Pulmonary artery endothelial cell (primary cell): ENCODE measurements around the gene ACR. TPM values are rescaled to one million over a fixed set of nuclear protein-coding genes. Genes with fewer than 3 reads are reported as not detected.
"Not testable (repeated sequence)": the region's sequence is repeated elsewhere in the genome, so short reads cannot be mapped to it uniquely, and the experiment has no call there.

Source experiments
- DNase-seq: peaks from one replicate; pipeline ENCODE4 v3.0.0-alpha.2; 2011; ENCODE audit warnings: low read depth, low spot score
- total RNA-seq: library from RNA; depleted of rRNA; stranded (reverse); fragments of >200 nt; gene quantifications from 2 replicates; pipeline ENCODE4 v1.2.3, GENCODE V29; 2014

ACR gene
- total RNA-seq, 1 donor from 2014 or later, result 0.13 TPM

DNA sequence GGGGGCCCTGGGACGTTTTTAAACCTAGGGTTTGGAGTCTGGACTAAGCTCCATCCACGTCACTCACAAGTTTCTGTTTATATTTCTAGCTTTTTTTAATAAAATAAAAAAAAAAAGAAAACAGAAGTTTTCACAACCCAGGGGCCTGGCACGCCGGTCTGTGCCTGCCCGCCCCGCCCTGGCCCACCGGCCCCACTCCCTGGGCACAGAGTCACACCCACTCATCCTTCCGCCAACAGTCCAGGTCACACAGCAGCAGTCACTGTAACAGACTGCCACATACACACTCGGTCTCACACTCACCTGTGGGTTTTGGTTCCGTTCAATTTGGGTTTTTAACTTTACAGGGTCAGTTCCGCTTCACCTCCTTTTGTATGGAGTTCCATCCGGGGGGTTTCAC is 5.3 kb upstream of the ACR start:
- no peak for DNase-seq

DNA sequence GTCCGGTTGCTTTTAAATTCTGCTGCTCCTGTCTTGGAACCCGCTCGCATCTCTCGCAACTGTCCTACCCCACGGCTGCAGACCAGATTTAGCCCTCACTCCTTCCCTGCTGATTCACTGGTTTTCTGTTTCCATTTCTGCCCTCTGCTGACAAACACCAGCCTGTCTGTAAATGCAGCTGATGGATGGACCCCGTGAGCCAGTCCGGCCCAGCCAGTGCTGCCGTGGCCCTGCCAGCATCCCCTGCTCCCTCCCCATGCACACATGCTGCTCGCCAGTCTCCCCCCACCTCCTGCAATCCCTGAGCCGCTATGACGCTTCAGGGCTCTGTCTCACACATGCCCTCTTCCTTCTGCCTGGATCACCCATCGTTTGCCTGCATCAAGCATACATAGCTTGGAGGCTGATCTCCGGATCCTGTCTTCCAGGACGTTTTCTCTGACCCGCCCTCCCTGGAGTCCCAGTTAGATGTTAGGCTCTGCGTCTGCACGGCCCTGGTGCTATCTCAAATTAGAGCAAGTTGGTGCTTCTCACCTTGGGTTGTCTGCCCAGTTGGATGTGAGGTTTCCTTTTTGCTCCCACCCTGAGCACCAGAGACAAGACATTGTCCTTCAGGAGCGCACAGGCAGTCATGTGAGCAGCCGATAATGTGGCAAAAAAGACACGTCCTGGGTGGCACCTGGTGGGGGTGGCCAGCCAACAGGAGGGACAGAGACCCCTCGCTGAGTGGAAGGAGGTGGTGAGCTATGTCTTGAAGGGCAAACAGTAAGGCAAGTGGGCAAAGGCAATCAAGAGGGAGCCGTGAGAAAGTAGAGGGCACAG is 4.3 kb upstream of the ACR start:
- no peak for DNase-seq

DNA sequence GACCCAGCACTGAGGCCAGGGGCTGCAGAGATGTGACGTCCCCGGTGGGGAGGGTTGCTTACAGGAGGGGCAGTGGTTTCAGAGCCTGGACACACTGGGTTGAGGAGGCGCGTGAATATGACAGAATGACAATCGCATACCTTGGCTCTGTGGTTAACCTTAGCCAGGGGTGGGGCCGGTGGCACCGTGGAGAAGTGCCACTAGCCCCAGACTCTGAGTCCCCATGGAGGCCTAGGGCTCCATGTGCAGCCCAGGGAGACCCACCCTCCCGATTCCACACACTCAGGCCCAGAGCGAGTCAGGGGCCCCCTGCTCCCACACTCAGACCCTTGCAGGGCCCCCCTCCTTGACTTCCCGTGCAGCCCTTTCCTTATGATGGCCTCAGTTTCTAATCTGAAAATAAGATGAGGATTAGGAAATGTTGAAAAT is 3.6 kb upstream of the ACR start:
- DNase-seq, result no peak

DNA sequence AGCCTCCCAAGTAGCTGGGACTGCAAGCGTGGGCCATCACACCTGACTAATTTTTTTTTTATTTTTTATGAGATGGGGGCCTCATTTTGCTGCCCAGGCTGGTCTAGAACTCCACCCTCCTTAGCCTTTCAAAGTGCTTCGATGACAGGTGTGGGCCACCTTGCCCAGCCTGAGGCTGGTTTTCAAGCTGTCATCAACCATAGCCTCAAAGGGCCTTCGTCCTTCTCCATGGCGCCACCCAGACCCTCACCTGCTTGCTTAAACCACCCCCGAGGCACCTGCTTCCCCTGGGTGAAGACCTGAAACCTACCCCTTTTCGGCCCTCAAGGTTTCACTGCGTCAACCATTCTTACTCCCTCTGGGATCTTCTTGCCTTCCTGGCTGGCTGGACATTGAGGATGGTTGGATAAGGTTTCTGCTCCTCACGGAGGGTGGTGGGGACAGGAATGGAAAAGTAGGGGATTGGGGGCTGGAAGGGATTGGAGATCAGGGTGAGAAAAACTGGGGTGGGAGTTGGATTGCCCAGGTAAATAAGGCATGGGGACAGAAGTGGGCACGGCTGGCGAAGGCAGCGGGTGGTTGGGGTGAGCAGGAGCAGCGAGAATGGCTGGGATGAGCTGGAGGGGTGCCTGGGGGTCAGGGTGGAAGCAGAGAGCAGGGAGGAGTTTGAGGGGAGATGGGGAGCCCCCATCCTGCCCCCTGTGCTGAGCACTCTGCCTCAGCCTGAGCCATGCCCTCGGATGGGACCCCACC is 2.8 kb upstream of the ACR start:
- no peak for DNase-seq

DNA sequence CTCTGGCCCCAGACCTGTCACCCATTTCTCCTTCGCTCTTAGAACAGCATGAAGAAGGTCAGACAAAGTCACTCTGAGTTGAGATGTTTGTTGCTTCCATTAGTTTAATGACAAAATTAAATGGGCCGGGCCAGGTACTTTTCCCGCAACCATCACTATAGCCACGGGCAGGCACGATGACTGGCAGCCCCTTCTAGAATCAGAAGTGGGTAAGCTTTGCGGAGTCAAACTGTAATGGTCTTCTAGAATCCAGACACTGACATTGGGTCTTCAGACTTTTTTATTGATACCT is 2.3 kb upstream of the ACR start:
- DNase-seq, result no peak

DNA sequence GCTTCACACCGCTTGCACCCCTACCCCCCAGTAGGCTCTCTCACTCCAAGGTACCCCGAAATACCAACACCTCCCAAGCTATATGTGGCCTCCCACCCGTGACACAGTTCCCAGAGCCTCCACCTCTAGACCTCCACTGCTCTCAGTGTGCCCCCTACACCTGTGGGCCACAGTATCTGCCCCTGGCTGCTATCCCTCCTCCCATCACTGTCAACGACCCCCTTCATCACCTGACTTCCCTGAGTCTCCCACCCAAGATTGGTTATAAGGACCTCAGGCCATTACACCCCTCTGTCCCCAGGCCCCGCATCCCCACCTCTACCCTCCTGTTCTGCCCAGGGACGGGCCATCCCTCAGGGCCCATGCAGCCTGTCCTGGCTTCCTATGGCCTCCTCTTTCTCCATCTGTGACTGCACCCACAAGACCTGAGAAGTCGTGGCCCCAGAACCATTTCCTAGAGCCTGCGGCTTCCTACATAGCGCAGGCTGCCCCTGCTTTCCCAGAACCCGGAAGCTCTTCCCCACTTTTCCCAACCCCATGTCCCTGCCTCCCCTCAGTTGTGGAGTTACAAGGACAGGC is 734 bp downstream of the ACR start:
- no peak for DNase-seq

DNA sequence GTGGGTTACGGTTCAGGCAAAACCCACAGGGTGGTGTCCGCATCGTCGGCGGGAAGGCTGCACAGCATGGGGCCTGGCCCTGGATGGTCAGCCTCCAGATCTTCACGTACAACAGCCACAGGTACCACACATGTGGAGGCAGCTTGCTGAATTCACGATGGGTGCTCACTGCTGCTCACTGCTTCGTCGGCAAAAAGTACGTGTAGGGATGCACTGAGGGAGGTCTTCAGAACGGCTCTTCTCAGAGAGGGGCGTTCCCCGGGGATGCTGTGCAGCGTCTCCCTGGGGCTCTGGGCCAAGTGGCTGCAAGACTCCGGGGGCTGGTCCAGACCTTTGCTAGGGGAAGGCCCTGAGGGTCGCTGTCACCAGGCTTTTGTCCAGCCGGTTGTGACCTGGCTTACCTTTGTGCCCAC is 1.3 kb downstream of the ACR start:
- DNase-seq, result no peak

DNA sequence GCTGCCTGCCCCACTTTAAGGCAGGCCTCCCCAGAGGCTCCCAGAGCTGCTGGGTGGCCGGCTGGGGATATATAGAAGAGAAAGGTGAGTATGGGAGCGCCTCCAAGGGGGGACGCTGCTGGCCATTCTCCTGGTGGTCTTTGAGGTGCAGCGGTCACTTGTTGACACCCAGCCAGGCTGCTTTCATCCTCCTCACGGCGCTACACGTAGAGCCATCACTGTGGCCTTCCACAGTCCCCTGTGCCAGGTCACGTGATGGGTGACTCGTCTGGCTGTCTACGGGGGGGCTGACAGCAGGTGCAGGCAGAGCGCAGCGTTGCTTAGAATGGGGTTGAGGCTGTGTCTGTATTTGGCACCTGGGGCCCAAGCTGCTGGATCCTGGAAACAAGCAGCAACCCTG is 1.9 kb downstream of the ACR start:
- no peak for DNase-seq

DNA sequence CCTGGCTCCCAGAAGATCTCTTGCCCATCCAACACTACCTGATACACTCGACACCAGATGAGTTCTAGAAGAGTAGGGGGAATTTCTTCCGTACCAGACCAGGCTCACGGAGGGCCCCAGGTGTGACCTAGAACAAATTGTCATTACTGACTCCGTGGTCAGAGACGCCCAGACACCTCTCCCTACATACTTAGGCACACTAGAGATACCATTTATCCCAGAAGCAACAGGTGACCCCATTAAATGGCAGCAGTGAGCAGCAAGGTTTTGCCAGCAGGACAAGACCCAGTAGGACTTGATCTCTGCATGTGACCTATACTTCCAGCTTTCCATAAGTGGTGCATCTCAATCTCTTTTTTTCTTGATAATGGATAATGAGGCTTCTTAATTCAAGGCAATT is 2.7 kb downstream of the ACR start:
- DNase-seq, result not testable (repeated sequence)

DNA sequence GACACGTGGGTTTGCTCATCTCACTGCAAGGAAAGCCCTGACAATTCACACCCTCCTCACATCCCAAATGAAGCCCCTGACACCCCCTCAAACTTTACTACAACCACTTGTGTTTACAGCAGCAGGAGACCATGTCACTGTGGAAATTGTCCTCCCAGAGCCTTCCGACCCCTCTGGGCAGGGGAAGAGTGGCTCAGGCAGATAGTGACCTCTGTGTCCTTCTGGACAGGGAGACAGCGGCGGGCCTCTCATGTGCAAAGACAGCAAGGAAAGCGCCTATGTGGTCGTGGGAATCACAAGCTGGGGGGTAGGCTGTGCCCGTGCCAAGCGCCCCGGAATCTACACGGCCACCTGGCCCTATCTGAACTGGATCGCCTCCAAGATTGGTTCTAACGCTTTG is 6.4 kb downstream of the ACR start:
- not testable (repeated sequence) for DNase-seq

DNA sequence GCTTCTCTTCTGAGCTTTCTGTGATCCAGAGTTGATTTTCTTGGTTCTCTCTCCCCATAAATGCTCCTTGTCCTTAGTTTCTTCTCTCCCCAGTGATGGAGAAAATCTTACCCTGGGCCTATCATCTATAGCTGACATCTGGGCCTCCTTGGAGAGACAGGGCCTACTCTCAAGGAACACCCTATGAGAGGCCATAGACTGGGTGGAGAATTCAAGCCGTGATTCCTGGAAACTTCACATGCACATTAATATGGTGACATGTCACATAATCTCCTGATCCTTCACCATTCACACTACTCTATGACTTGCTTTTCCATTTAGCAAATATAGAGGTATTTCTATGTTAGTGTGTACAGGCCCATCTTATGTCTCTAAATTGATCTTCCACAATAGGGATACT is 9.5 kb downstream of the ACR start:
- DNase-seq, result not testable (repeated sequence)

DNA sequence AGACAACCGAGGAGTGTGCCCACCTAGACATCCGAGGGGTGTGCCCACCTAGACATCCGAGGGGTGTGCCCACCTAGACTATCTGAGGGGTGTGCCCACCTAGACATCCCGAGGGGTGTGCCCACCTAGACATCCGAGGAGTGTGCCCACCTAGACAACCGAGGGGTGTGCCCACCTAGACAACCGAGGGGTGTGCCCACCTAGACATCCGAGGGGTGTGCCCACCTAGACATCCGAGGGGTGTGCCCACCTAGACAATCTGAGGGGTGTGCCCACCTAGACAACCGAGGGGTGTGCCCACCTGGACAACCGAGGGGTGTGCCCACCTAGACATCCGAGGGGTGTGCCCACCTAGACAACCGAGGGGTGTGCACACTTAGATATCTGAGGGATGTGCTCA is 10.6 kb downstream of the ACR start:
- not testable (repeated sequence) for DNase-seq

DNA sequence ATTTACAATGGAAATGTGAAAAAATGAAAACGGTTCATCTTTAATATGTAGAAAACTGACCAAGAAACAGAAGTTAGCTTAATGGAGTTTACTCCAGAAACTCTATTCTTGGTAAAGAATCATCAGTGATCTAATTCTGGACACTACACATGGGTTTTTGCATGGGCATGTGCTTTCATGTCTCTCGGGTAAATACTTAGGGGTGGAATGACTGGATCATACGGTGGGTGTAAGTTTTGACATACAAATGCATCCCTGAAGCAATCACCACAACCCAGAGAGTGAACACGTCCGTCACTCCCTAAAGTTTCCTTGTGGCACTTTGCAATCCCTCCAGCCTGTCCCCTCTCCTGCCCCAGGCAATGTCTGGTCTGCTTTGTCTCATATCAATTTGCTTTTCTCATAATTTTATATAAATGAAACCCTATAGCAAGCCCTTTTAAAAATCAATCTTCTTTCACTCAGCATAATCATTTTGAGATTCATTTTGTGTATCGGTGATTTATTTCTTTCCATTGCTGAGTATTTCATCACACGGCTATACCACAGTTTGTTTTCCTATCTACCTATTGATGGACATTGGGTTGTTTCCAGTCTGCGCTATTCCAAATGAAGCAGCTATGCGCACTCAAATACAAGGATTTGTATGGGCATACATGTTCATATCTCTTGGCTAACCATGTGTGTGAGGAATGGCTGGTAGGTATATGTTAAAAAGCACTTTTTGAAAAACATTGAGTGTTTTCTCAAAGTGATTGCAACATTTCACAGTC is 11.5 kb downstream of the ACR start:
- not testable (repeated sequence) for DNase-seq

DNA sequence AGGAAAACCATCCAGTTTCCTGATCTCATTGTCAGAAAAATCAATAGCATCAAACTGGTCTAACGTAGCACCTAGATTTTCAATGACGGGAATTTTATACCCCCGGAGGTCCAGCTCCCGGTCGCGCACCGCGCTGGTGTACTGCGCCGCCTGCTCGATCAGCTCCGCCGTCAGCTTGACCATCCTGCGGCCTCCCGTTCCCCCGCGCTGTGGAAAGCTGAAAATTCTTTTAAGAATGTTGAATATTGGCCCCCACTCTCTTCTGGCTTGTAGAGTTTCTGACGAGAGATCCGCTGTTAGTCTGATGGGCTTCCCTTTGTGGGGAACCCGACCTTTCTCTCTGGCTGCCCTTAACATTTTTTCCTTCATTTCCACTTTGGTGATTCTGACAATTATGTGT is 17.2 kb downstream of the ACR start:
- not testable (repeated sequence) for DNase-seq

DNA sequence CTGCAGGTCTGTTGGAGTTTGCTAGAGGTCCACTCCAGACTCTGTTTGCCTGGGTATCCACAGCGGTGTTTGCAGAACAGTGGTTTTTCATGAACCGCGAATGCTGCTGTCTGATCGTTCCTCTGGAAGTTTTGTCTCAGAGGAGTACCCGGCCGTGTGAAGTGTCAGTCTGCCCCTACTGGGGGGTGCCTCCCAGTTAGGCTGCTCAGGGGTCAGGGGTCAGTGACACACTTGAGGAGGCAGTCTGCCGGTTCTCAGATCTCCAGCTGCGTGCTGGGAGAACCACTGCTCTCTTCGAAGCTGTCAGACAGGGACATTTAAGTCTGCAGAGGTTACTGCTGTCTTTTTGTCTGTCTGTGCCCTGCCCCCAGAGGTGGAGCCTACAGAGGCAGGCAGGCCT is 18.4 kb downstream of the ACR start:
- not testable (repeated sequence) for DNase-seq

DNA sequence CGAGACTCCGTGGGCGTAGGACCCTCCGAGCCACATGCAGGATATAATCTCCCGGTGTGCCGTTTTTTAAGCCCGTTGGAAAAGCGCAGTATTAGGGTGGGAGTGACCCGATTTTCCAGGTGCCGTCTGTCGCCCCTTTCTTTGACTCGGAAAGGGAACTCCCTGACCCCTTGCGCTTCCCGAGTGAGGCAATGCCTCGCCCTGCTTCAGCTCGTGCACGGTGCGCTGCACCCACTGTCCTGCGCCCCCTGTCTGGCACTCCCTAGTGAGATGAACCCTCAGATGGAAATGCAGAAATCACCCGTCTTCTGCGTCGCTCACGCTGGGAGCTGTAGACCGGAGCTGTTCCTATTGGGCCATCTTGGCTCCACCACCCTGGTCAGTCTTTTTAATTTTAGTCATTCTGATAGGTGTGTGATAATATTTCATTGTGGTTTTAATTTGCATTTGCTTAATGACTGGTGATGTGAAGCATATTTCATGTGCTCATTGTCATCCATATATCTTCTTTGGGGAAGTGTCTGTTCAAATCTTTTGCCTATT is 19.0 kb downstream of the ACR start:
- not testable (repeated sequence) for DNase-seq

DNA sequence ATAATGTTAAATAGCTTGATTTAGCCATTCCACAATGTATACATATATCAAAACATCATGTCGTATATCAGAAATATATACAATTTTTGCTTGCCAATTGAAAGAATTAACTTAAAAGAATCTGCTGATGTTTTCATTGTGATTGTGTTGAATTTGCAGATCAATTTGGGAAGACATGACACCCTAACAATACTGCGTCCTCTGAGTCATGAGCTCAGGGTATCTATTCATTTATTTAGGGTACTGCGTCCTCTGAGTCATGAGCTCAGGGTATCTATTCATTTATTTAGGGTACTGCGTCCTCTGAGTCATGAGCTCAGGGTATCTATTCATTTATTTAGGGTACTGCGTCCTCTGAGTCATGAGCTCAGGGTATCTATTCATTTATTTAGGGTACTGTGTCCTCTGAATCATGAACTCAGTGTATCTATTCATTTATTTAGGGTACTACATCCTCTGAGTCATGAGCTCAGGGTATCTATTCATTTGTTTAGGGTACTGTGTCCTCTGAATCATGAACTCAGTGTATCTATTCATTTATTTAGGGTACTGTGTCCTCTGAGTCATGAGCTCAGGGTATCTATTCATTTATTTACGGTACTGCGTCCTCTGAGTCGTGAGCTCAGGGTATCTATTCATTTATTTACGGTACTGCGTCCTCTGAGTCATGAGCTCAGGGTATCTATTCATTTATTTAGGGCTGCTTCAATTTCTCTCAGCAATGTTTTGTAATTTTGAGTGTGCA is 21.8 kb downstream of the ACR start:
- DNase-seq, result not testable (repeated sequence)

DNA sequence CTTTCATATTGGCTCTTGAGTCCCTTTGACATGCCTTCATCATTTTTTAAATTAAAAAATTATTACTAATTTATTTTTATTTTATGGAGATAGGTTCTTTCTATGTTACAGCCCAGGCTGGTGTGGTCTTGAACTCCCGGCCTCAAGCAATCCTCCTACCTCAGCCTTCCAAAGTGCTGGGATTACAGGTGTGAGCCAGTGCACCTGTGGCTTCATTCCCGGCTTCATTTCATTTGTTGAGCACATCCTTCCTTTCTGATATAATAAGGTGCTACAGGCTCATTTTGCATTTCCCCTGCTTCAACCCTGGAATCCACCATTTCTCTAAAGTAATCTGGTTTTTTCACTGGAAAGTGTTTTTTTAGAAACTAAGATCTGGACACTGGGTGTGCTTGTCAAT is 23.8 kb downstream of the ACR start:
- DNase-seq, result not testable (repeated sequence)

DNA sequence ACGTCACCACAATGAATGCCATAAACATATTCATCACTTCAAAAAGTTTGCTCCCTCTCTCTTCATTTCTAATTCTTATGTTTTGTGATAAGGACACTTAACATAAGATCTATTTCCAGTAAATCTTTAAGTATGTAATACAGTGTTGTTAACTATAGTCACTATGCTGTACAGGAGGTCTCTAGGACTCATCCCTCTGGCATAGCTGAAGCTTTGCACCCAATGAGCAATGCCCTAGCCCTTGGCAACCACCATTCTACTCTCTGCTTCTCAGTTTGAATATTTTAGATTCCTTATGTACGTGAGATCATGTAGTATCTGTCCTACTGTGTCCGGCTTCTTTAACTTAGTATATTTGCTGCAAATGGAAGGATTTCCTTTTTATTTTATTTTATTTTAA is 26.3 kb downstream of the ACR start:
- DNase-seq, result not testable (repeated sequence)

DNA sequence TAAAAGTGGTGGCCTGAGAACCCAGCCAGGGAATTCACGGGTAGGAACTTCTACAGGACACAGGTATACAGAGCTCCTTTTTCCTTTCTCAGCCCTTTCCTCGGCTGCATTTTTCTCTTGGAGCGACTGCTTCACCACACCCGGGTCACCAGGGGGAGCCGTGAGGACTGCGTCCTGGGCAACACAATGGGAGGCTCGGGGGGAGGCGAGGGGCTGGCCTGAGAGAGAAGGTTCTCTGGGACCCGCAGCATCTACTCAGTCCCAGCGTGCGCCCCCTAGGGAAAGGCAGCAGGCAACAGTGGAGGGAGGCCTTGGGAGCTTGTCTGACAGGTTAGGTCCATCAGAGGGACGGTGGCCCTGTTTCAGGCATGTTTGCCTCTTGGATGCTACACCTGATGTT is 37.1 kb downstream of the ACR start:
- peak; percentile 26 for DNase-seq

DNA sequence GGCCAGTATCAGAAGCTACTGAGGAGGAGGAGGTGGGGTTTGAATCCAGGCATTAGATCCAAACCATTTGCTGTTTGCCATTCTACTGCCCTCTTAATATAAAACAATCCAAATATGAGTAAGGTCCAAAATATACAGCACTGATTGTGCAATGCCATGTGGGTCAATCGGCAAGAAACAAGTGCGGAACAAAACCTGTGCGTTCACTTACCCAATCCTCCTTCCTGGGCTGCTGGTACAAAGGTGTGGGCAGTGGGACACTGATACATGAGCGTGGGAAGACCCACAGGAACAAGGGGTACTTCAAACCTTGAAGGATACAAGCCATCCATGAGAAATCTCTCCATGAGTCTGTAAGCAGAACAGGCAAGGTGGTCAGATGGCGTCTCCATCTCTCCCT is 39.6 kb downstream of the ACR start:
- DNase-seq, result not testable (repeated sequence)
